BJ (cell line): ENCODE data around the gene FANK1. TPM values are rescaled to one million over a fixed set of nuclear protein-coding genes. Genes with fewer than 3 reads are reported as not detected.

Source experiments
- CTCF ChIA-PET: fragments of 350-600 bp; formaldehyde crosslinking; extraction: SDS; loops from one replicate; lab custom pipeline; 2021; ENCODE audit warnings: antibody characterized with exemption, inconsistent platforms; lab: Yijun Ruan, JAX
- POLR2A ChIA-PET: fragments of 300-600 bp; sonication (Branson Sonifier 250); formaldehyde crosslinking; extraction: SDS; loops from one replicate; lab custom pipeline; 2021; ENCODE audit warnings: antibody characterized with exemption; lab: Charles Lee
- DNase-seq: peaks from one replicate; pipeline ENCODE4 v3.0.0-alpha.2; 2011; ENCODE audit warnings: low read depth
- H3K27me3 ChIP-seq: 2 replicates; pipeline ENCODE4 v1.6.0; 2011; ENCODE audit warnings: low read length; ENCODE audit not compliant: control insufficient read depth, insufficient read depth
- H3K36me3 ChIP-seq: 2 replicates; pipeline ENCODE4 v1.5.1; 2011; ENCODE audit warnings: low read length; ENCODE audit not compliant: control insufficient read depth, insufficient read depth
- H3K4me3 ChIP-seq: 2 replicates; pipeline ENCODE4 v1.5.1; 2011; ENCODE audit warnings: low read depth, mild to moderate bottlenecking, control low read depth, low read length
- CTCF ChIP-seq: IDR thresholded peaks from 2 replicates; pipeline ENCODE4 v1.5.1; 2011; ENCODE audit warnings: low read depth, mild to moderate bottlenecking, control low read depth, inconsistent platforms, low read length, moderate library complexity; ENCODE audit not compliant: insufficient read depth
- polyA plus RNA-seq: library from polyadenylated mRNA; depleted of rRNA; stranded (reverse); fragments of >200 nt; gene quantifications from 2 replicates; pipeline ENCODE4 v1.2.3, GENCODE V29; 2011; rRNA removed
- small RNA-seq: library from RNA; depleted of rRNA; stranded (forward); fragments of <200 nt; gene quantifications from one replicate; pipeline ENCODE3, GENCODE V24; 2012; ENCODE audit warnings: low replicate concordance, low read depth; ENCODE audit not compliant: insufficient read length

FANK1 gene
- polyA plus RNA-seq, 1 experiment: 1.8 TPM

GRCh38 chr10:126058507-126058906 is 162.1 kb downstream of the FANK1 start:
- POLR2A ChIA-PET: no interaction called here

More at GRCh38 chr10:126058507-126058906, 162.1 kb downstream of the FANK1 start:
- CTCF ChIA-PET: no interaction called here
- peaks cover 7% of the 10 kb centered on the region for H3K27me3 ChIP-seq
- no peak overlapping the region for H3K4me3 ChIP-seq
- H3K36me3 ChIP-seq: no peaks in the 10 kb centered on the region
- TF ChIP-seq CTCF: no peak
- DNase-seq: no peak

Small RNA genes within 50 kb of the gene (small RNA-seq; reads per million reads assigned to genes)
- not detected for gene GNG10P1
- gene RF00017: not detected
- not detected for gene RNU2-42P

Other genes with a start within 250 kb of the FANK1 start
- gene TEX36, start 213.4 kb upstream of the FANK1 start, polyA plus RNA-seq: 0.11 TPM in 1 of 2 replicates, not detected in the other
- gene EDRF1, start 176.9 kb upstream of the FANK1 start, polyA plus RNA-seq: 15.7 and 20.1 TPM in 2 replicates
- not detected in 2 replicates for gene MMP21, start 120.7 kb upstream of the FANK1 start, polyA plus RNA-seq
- 56.6 and 61.0 TPM in 2 replicates for gene UROS, start 73.3 kb upstream of the FANK1 start, polyA plus RNA-seq
- 13.2 and 33.0 TPM in 2 replicates for gene BCCIP, start 73.0 kb upstream of the FANK1 start, polyA plus RNA-seq
- 18.2 and 29.7 TPM in 2 replicates for gene DHX32, start 15.3 kb upstream of the FANK1 start, polyA plus RNA-seq